Heart right ventricle (tissue), 16 donors: ENCODE measurements around the gene DPP10. TPM values are rescaled to one million over a fixed set of nuclear protein-coding genes. Genes with fewer than 3 reads are reported as not detected.
"Not testable (repeated sequence)": the region's sequence is repeated elsewhere in the genome, so short reads cannot be mapped to it uniquely, and the experiment has no call there.

Source experiments
- ATAC-seq, 8 donors: fragments of 200-7000 bp; cut with Tn5 transposase; one replicate each; pipeline ENCODE4 v1.9.1; 2020; ENCODE audit warnings: mild to moderate bottlenecking in 8 of 8, moderate library complexity in 8 of 8, moderate number of reproducible peaks in 1 of 8
- DNase-seq, 2 donors: peaks; one replicate each; pipeline ENCODE4 v3.0.0-alpha.2; 2020
- H3K27ac ChIP-seq, 10 donors: fragments of 200-600 bp; sonication (generic) in 2 of 10; one replicate each; pipeline versions ENCODE4 v1.5.0 to v1.8.0; 2020 to 2022; ENCODE audit warnings: mild to moderate bottlenecking in 3 of 10
- H3K27me3 ChIP-seq, 7 donors: fragments of 200-600 bp; one replicate each; pipeline ENCODE4 v1.8.0; 2021 to 2022; ENCODE audit warnings: mild to moderate bottlenecking in 2 of 7
- H3K36me3 ChIP-seq, 9 donors: fragments of 200-600 bp; sonication (generic) in 1 of 9; one replicate each; pipeline versions ENCODE4 v1.5.0 to v1.8.0; 2020 to 2022; ENCODE audit warnings: mild to moderate bottlenecking in 2 of 9
- H3K4me1 ChIP-seq, 9 donors: fragments of 200-600 bp; sonication (generic) in 1 of 9; one replicate each; pipeline versions ENCODE4 v1.5.0 to v1.8.0; 2020 to 2022; ENCODE audit warnings: mild to moderate bottlenecking in 4 of 9
- H3K4me3 ChIP-seq, 10 donors: fragments of 200-600 bp; sonication (generic) in 2 of 10; one replicate each; pipeline versions ENCODE4 v1.5.0 to v1.8.0; 2020 to 2022; ENCODE audit warnings: mild to moderate bottlenecking in 7 of 10, moderate library complexity in 2 of 10
- H3K9me3 ChIP-seq, 11 donors: fragments of 200-600 bp in 10 of 11; sonication (generic) in 2 of 11; one replicate each; pipeline versions ENCODE4 v1.5.0 to v1.8.0; 2013 to 2022; ENCODE audit warnings: mild to moderate bottlenecking in 2 of 11, control low read depth in 1 of 11, moderate library complexity in 1 of 11
- CTCF ChIP-seq, 9 donors: fragments of 200-600 bp; sonication (generic) in 2 of 9; IDR thresholded peaks; one replicate each; pipeline versions ENCODE4 v1.5.0 to v1.8.0; 2021 to 2022; ENCODE audit warnings: antibody characterized with exemption in 9 of 9, mild to moderate bottlenecking in 5 of 9, moderate library complexity in 1 of 9
- WGBS, 2 donors: extraction: QIAGEN DNeasy Blood & Tissue Kit; methylation state at CpG; one replicate each; pipeline ENCODE4 v1.1.7; 2013; ENCODE audit warnings: inconsistent platforms in 1 of 2; 5-methylcytosine and 5-hydroxymethylcytosine counted together
- intact Hi-C, 10 donors: fragments of 100-400 bp; cut with DNase I; formaldehyde crosslinking; loops; one replicate each; pipeline versions ENCODE4 v1.11.1 to v1.14.2; 2022
- polyA plus RNA-seq, 2 donors: library from polyadenylated mRNA; stranded (reverse); fragments of 200-250 nt; gene quantifications; one replicate each; pipeline ENCODE4 v1.2.3, GENCODE V29; 2013
- total RNA-seq, 10 donors: library from RNA; stranded (reverse); fragmentation: NEBNext Ultra II Directional in 3 of 10; extraction: Animal tissue kit (Norgen Biotek cat#: 25700) in 3 of 10; gene quantifications; one replicate each; pipeline versions ENCODE4 v1.2.1 to v1.2.4, GENCODE V29; 2021 to 2023
- donor health status: Arrhythmogenic right ventricular cardiomyopathy.
- donor health status: ischemic (EF 13 %, LVEDD 7.1; RV severe dilation, severe dysfunction).
- donor health status: healthy with polysubstance abuse.
- donor health status: DM: no; HTN: yes; CAD: no.
- donor health status: DM: no; HTN: no; CAD: no.
- donor health status: ischemic (EF 25% LVEDD 6.9; RV normal size, moderate dysfunction).
- donor health status: ischemic (EF 25% LVEDD 5.7; RV mildly dilated, moderate dysfunction).
- donor health status: healthy.
- donor health status: DM: yes; HTN: yes; CAD: no.
- donor health status: Ischemic cardiomyopathy.
- donor health status: ischemic (EF 35%, LVEDD 5.7; RV mildly dilated, moderate dysfunction).
- donor health status: nonischemic (EF 11% LVEDD 7.7; RV severe dilation, severe dysfunction).
- donor health status: DM: yes; HTN: yes; CAD: no.
- donor health status: PGD.
- donor health status: ischemic (EF 29% LVEDD 5.4; RV normal size, mild dysfunction).
- donor health status: nonischemic (EF 23%, LVEDD 6.1; RV moderate dilation, normal function).

The DPP10 gene
- total and polyA plus RNA-seq, 12 donors: 0.15 to 0.49 (median 0.38) TPM; not detected in 9

- no peak overlapping the region for H3K4me3 ChIP-seq
- intact Hi-C loops: no loop called here
- H3K27me3 ChIP-seq: no peaks in the 10 kb centered on the region
- 88% methylated on average over 5 of the region's 5 CpGs for WGBS, 2 donors
- H3K4me1 ChIP-seq: no peaks in the 10 kb centered on the region
- DNase-seq (no peak), ATAC-seq (no peak)
- peaks cover 0 to 3% (median 0%) of the 10 kb centered on the region in 11 donors for H3K9me3 ChIP-seq
- H3K27ac ChIP-seq: no peak overlapping the region
- no peaks in the 10 kb centered on the region for H3K36me3 ChIP-seq
- TF ChIP-seq CTCF (IDR thresholded peaks at IDR 0.05): no peak
These were observed 76.3 kb downstream of the DPP10 start for GRCh38 chr2:114518738-114519137.

GRCh38 chr2:114522612-114523011 lies 80.2 kb downstream of the DPP10 start:
- H3K9me3 ChIP-seq, H3K4me3 ChIP-seq, H3K27ac ChIP-seq, H3K36me3 ChIP-seq, intact Hi-C loops, DNase-seq, ATAC-seq, H3K4me1 ChIP-seq, H3K27me3 ChIP-seq: not testable (repeated sequence)
- whole genome bisulfite sequencing, 2 donors: 83 to 90% methylated on average over 4 of the region's 4 CpGs

- Histone ChIP-seq H3K27me3 (no peaks in the 10 kb centered on the region), H3K4me3 (no peak overlapping the region), H3K4me1 (no peaks in the 10 kb centered on the region), H3K9me3 (peaks cover 0 to 3% (median 0%) of the 10 kb centered on the region in 11 donors), H3K27ac (no peak overlapping the region), H3K36me3 (no peaks in the 10 kb centered on the region)
- intact Hi-C loops: no loop called here
- 82 to 90% methylated on average over 4 of the region's 4 CpGs for WGBS, 2 donors
- no peak for DNase-seq
- no peak for ATAC-seq
- no peak for TF ChIP-seq CTCF (IDR thresholded peaks at IDR 0.05)
These were observed 83.5 kb downstream of the DPP10 start for GRCh38 chr2:114525955-114526354.

- Histone ChIP-seq H3K27ac (no peak overlapping the region), H3K9me3 (peaks cover 0 to 3% (median 0%) of the 10 kb centered on the region in 11 donors), H3K27me3 (no peaks in the 10 kb centered on the region), H3K4me1 (no peaks in the 10 kb centered on the region), H3K36me3 (no peaks in the 10 kb centered on the region), H3K4me3 (no peak overlapping the region)
- DNase-seq: no peak
- no peak for ATAC-seq
- intact Hi-C loops: no loop called here
- WGBS, 2 donors: 75 to 83% methylated on average over 1 of the region's 1 CpG
- TF ChIP-seq CTCF (IDR thresholded peaks at IDR 0.05): no peak
These were observed 84.4 kb downstream of the DPP10 start for GRCh38 chr2:114526841-114527240.

GRCh38 chr2:114527330-114527983 lies 85.0 kb downstream of the DPP10 start:
- Histone ChIP-seq H3K27me3 (no peaks in the 10 kb centered on the region), H3K4me1 (no peaks in the 10 kb centered on the region), H3K4me3 (no peak overlapping the region), H3K9me3 (peaks cover 0 to 3% (median 0%) of the 10 kb centered on the region in 11 donors), H3K27ac (no peak overlapping the region), H3K36me3 (no peaks in the 10 kb centered on the region)
- ATAC-seq (no peak), DNase-seq (no peak)
- TF ChIP-seq CTCF (IDR thresholded peaks at IDR 0.05): no peak
- intact Hi-C loops: no loop called here
- WGBS, 2 donors: 77 to 79% methylated on average over 9 of the region's 9 CpGs
